GM10847 (cell line): Measurements from ENCODE around the gene ANAPC13.

Experiments
- POLR2A ChIP-seq: IDR thresholded peaks from 2 replicates; pipeline ENCODE4 v1.6.1; 2011; ENCODE audit not compliant: insufficient read length; ENCODE audit errors: extremely low read depth

The ANAPC13 gene

GRCh38 chr3:134468519-134468918 is 17.3 kb downstream of the ANAPC13 start:
- TF ChIP-seq POLR2A = no peak

- TF ChIP-seq POLR2A = no peak
Measured at GRCh38 chr3:134466331-134466730, 19.5 kb downstream of the ANAPC13 start.

- TF ChIP-seq POLR2A = no peak
Measured at GRCh38 chr3:134464689-134465365, 21.0 kb downstream of the ANAPC13 start.

- no peak for TF ChIP-seq POLR2A
Measured at GRCh38 chr3:134464064-134464688, 21.6 kb downstream of the ANAPC13 start.

GRCh38 chr3:134463676-134464063 is 22.1 kb downstream of the ANAPC13 start:
- TF ChIP-seq POLR2A = no peak

GRCh38 chr3:134462331-134462941 is 23.3 kb downstream of the ANAPC13 start:
- TF ChIP-seq POLR2A = no peak

GRCh38 chr3:134460965-134461364 is 24.8 kb downstream of the ANAPC13 start:
- no peak for TF ChIP-seq POLR2A

- TF ChIP-seq POLR2A = no peak
Measured at GRCh38 chr3:134459562-134459961, 26.2 kb downstream of the ANAPC13 start.

GRCh38 chr3:134458406-134458945 is 27.3 kb downstream of the ANAPC13 start:
- no peak for TF ChIP-seq POLR2A

- no peak for TF ChIP-seq POLR2A
Measured at GRCh38 chr3:134457376-134458074, 28.3 kb downstream of the ANAPC13 start.

GRCh38 chr3:134453631-134454030 is 32.2 kb downstream of the ANAPC13 start:
- TF ChIP-seq POLR2A = no peak

- no peak for TF ChIP-seq POLR2A
Measured at GRCh38 chr3:134449951-134450350, 35.8 kb downstream of the ANAPC13 start.

- TF ChIP-seq POLR2A = no peak
Measured at GRCh38 chr3:134449277-134449676, 36.5 kb downstream of the ANAPC13 start.

- TF ChIP-seq POLR2A = no peak
Measured at GRCh38 chr3:134448664-134449063, 37.1 kb downstream of the ANAPC13 start.

- TF ChIP-seq POLR2A = no peak
Measured at GRCh38 chr3:134447351-134447750, 38.4 kb downstream of the ANAPC13 start.

GRCh38 chr3:134446800-134447199 is 39.0 kb downstream of the ANAPC13 start:
- no peak for TF ChIP-seq POLR2A
